SK-N-DZ (cell line): ENCODE data around the gene CADPS.
"Not testable (repeated sequence)": the region's sequence is repeated elsewhere in the genome, so short reads cannot be mapped to it uniquely, and the experiment has no call there.

ENCODE experiments used
- DNase-seq: peaks from one replicate; pipeline ENCODE4 v3.0.0-alpha.2; 2015; ENCODE audit warnings: low spot score

The CADPS gene

GRCh38 chr3:62601238-62602070, 273.8 kb downstream of the CADPS start:
- no peak for DNase-seq

- DNase-seq: no peak
These were observed 275.2 kb downstream of the CADPS start for GRCh38 chr3:62600033-62600432.

- DNase-seq: peak; percentile 12
These were observed 277.7 kb downstream of the CADPS start for GRCh38 chr3:62597491-62597890.

GRCh38 chr3:62592408-62592807, 282.8 kb downstream of the CADPS start:
- DNase-seq: no peak

- no peak for DNase-seq
These were observed 286.1 kb downstream of the CADPS start for GRCh38 chr3:62589078-62589477.

GRCh38 chr3:62587579-62588031, 287.6 kb downstream of the CADPS start:
- peak; percentile 21 for DNase-seq

GRCh38 chr3:62587169-62587568, 288.0 kb downstream of the CADPS start:
- DNase-seq: no peak

- DNase-seq: no peak
These were observed 288.9 kb downstream of the CADPS start for GRCh38 chr3:62586356-62586755.

GRCh38 chr3:62585861-62586260, 289.4 kb downstream of the CADPS start:
- DNase-seq: no peak

GRCh38 chr3:62584636-62585035, 290.6 kb downstream of the CADPS start:
- DNase-seq: no peak

GRCh38 chr3:62582495-62583172, 292.6 kb downstream of the CADPS start:
- DNase-seq: no peak

GRCh38 chr3:62580485-62580884, 294.7 kb downstream of the CADPS start:
- not testable (repeated sequence) for DNase-seq

GRCh38 chr3:62577153-62577552, 298.1 kb downstream of the CADPS start:
- no peak for DNase-seq

GRCh38 chr3:62574266-62574898, 300.8 kb downstream of the CADPS start:
- no peak for DNase-seq

GRCh38 chr3:62571916-62572315, 303.3 kb downstream of the CADPS start:
- no peak for DNase-seq

- DNase-seq: no peak
These were observed 304.3 kb downstream of the CADPS start for GRCh38 chr3:62570888-62571287.

- DNase-seq: peak; percentile 63
These were observed 305.6 kb downstream of the CADPS start for GRCh38 chr3:62569609-62570008.

GRCh38 chr3:62567097-62568021, 307.9 kb downstream of the CADPS start:
- no peak for DNase-seq

GRCh38 chr3:62566022-62566557, 309.1 kb downstream of the CADPS start:
- DNase-seq: no peak

GRCh38 chr3:62562596-62562995, 312.6 kb downstream of the CADPS start:
- DNase-seq: no peak

- no peak for DNase-seq
These were observed 313.2 kb downstream of the CADPS start for GRCh38 chr3:62562017-62562416.
